ENCODE results near the gene MT4.

Gene MT4

DNA sequence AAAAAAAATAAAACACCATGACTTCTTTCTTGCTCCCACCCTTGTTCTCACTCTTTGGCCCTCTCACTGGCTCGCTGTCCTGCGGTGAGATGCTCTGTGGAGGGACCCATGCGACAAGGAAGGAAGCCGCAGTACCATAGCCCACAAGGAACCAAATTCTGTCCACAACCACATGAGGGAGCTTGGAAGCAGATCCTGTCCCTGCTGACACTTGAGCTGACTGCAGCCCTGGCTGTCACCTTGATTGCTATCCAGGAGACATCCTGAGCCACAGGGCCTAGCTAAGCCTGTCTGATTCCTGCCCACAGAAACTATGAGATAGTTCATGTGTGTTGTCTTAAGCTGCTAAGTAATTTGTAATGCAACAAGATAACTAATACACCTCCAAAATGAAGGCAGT, 38.7 kb downstream of the MT4 start:
- H3K4me3 ChIP-seq, result no peak overlapping the region
- H4K20me1 ChIP-seq, result no peaks in the 10 kb centered on the region
- H3K4me2 ChIP-seq, result no peak overlapping the region
- no peak overlapping the region for H3K27ac ChIP-seq
- H3K36me3 ChIP-seq, result no peaks in the 10 kb centered on the region
- TF ChIP-seq Cebpa-rat (IDR thresholded peaks at IDR 0.05), result no peak
- no peaks in the 10 kb centered on the region for H3K27me3 ChIP-seq
- peaks cover 15% of the 10 kb centered on the region for H3K4me1 ChIP-seq
- H3K9me3 ChIP-seq, result no peaks in the 10 kb centered on the region
- H3K9ac ChIP-seq, result no peak overlapping the region

DNA sequence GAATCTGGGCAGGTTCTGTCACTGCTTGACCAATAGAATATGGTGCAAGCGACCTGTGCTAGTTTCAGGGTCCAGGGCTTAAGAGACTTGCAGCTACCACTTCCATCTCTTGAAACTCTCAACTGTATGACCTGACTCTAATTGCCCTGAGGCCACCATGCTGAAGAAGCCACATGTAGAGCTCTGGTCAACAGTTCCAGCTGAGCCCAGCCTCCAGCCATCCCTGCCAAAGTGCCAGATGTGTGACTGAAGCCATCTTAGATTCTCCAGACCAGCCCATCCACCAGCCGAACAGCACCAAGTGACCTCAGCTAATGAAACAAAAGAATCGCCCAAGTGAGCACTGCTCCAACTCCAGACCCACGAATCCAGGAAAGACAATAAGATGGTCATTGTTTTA, 40.1 kb downstream of the MT4 start:
- Histone ChIP-seq H3K4me3 (no peak overlapping the region), H3K9me3 (no peaks in the 10 kb centered on the region), H3K4me2 (no peak overlapping the region), H3K9ac (no peak overlapping the region), H4K20me1 (no peaks in the 10 kb centered on the region), H3K27me3 (no peaks in the 10 kb centered on the region), H3K36me3 (no peaks in the 10 kb centered on the region), H3K4me1 (peaks cover 29% of the 10 kb centered on the region), H3K27ac (no peak overlapping the region)
- no peak for TF ChIP-seq Cebpa-rat (IDR thresholded peaks at IDR 0.05)

DNA sequence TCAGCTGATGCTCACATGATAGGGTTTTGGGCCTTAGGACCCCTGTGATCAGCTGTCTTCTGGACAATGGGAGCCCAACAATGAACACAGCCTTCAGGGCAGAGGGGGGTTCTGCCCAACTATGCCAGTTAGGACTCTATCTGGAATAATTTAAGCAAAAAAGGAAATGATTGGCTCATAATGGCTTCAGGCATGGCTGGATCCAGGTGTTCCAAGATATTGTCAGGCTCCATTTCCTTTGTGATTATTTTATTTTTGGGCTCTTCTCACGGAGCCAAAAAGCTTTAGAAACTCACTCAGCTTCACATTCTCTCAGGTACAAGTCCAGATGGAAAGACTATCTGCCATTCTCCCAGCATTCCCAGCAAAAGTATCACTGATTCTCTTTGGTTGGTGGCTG, 40.6 kb downstream of the MT4 start:
- H4K20me1 ChIP-seq, result no peaks in the 10 kb centered on the region
- H3K4me1 ChIP-seq, result peaks cover 34% of the 10 kb centered on the region
- H3K4me2 ChIP-seq, result no peak overlapping the region
- no peak overlapping the region for H3K27ac ChIP-seq
- H3K4me3 ChIP-seq, result no peak overlapping the region
- no peak for TF ChIP-seq Cebpa-rat (IDR thresholded peaks at IDR 0.05)
- H3K9me3 ChIP-seq, result no peaks in the 10 kb centered on the region
- no peak overlapping the region for H3K9ac ChIP-seq
- H3K36me3 ChIP-seq, result no peaks in the 10 kb centered on the region
- H3K27me3 ChIP-seq, result no peaks in the 10 kb centered on the region

DNA sequence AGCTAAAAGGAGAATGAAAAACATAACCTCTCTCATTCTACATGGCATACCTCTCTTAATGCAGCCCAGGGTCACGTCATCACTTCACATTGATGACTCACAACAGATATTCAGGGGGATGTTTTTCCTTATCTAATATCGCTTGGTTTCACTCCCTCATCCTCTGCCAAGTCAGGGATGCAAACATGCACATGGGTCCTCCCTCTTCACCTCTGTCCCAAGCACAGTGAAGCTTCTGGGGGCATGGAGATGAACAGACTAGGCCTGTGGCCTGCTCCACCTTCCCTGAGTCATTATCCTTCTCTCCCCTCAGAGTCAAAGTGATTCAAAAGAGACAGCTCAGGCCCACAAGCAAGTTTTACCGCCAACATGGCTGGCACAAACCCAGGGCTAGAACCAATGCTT, 41.2 kb downstream of the MT4 start:
- no peak overlapping the region for H3K4me2 ChIP-seq
- H4K20me1 ChIP-seq, result no peaks in the 10 kb centered on the region
- H3K9ac ChIP-seq, result no peak overlapping the region
- H3K27ac ChIP-seq, result no peak overlapping the region
- no peaks in the 10 kb centered on the region for H3K9me3 ChIP-seq
- no peak for TF ChIP-seq Cebpa-rat (IDR thresholded peaks at IDR 0.05)
- no peaks in the 10 kb centered on the region for H3K36me3 ChIP-seq
- no peak overlapping the region for H3K4me3 ChIP-seq
- H3K27me3 ChIP-seq, result no peaks in the 10 kb centered on the region
- H3K4me1 ChIP-seq, result peaks cover 40% of the 10 kb centered on the region

DNA sequence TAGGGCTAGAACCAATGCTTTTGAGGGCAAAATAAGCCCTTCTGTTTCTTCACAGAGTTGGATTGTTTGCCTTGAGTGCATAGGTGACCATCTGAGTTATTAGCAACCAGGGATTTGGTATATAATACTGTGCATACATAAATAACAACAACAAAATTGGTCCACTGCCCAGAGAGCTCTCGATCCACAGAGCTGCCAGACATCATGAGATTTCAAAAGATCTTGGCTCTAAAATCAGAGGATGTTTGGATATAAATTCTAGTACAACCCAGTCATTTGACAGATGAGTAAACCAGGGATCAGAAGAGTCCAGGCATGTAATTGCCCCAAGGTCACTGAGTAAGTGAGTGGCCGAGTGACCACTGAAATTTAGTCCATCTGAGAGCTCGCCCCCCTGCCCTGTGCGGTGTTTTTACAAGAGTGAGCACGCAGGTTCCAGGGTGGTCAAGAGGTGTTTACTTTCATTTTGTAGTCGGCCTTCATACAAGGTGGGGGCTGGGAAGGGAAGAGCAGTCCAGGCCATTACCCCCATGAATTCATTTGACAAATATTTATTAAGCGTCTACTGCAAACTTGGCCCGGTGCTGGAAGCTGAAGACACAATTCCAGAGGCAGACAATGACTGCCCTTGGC, 41.7 kb downstream of the MT4 start:
- H3K36me3 ChIP-seq, result no peaks in the 10 kb centered on the region
- peaks cover 45% of the 10 kb centered on the region for H3K4me1 ChIP-seq
- no peaks in the 10 kb centered on the region for H4K20me1 ChIP-seq
- no peaks in the 10 kb centered on the region for H3K9me3 ChIP-seq
- no peak overlapping the region for H3K27ac ChIP-seq
- H3K4me3 ChIP-seq, result no peak overlapping the region
- H3K27me3 ChIP-seq, result no peaks in the 10 kb centered on the region
- peak overlapping the region; percentile 100 for H3K4me2 ChIP-seq
- no peak overlapping the region for H3K9ac ChIP-seq
- TF ChIP-seq Cebpa-rat (IDR thresholded peaks at IDR 0.05), result no peak

DNA sequence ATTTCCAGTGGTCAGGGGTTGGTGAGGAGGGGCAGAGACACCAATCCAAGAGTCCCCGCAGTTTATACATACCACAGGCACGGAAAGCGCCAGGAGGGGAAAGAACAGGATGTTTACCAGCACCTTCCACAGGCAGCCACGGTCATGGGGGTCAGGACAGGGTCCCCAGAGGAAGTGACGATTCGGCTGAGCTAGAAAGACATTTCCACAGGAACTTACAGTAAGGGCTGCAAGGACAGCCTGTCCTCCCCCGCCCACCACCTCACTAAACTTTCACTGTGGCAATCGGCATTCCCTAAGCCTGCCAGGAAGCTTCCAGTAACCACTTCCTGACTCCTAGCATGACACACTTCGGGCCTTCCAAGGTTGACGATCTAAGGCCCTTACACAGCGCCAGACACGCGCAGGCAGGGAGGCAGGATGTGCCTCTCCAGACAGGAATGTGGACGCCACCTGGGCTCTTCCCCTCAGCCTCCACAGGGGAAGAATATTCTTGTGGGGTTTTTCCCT, 42.3 kb downstream of the MT4 start:
- Histone ChIP-seq H3K36me3 (no peaks in the 10 kb centered on the region), H3K4me2 (peak overlapping the region; percentile 100), H4K20me1 (no peaks in the 10 kb centered on the region), H3K4me1 (peaks cover 47% of the 10 kb centered on the region), H3K27me3 (no peaks in the 10 kb centered on the region), H3K9me3 (no peaks in the 10 kb centered on the region), H3K9ac (no peak overlapping the region), H3K4me3 (no peak overlapping the region), H3K27ac (no peak overlapping the region)
- no peak for TF ChIP-seq Cebpa-rat (IDR thresholded peaks at IDR 0.05)

DNA sequence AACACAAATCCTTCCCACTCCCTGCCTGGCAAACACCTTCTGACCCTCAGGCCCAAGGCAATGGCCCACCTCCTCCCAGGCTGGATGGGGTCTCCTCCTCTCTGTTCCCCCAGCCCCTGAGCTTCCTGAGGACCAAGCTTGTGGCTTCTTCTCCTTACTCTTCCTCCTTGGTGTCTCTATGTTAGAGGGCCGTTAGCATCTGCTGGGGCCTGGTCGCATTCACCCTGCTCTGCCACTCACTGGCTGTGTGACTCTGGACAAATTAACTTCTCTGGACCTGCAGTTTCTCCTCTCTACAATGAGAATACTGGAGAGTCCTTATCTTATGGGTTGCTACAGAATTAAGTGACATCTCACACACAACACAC, 42.8 kb downstream of the MT4 start:
- Histone ChIP-seq H3K27me3 (no peaks in the 10 kb centered on the region), H3K9ac (peak overlapping the region; percentile 62; the same call in 1 of the 2 replicates), H3K9me3 (no peaks in the 10 kb centered on the region), H3K36me3 (no peaks in the 10 kb centered on the region), H3K4me3 (peak overlapping the region; percentile 70), H3K4me2 (peak overlapping the region; percentile 100), H4K20me1 (no peaks in the 10 kb centered on the region), H3K27ac (no peak overlapping the region), H3K4me1 (peaks cover 47% of the 10 kb centered on the region)
- TF ChIP-seq Cebpa-rat (IDR thresholded peaks at IDR 0.05), result no peak

DNA sequence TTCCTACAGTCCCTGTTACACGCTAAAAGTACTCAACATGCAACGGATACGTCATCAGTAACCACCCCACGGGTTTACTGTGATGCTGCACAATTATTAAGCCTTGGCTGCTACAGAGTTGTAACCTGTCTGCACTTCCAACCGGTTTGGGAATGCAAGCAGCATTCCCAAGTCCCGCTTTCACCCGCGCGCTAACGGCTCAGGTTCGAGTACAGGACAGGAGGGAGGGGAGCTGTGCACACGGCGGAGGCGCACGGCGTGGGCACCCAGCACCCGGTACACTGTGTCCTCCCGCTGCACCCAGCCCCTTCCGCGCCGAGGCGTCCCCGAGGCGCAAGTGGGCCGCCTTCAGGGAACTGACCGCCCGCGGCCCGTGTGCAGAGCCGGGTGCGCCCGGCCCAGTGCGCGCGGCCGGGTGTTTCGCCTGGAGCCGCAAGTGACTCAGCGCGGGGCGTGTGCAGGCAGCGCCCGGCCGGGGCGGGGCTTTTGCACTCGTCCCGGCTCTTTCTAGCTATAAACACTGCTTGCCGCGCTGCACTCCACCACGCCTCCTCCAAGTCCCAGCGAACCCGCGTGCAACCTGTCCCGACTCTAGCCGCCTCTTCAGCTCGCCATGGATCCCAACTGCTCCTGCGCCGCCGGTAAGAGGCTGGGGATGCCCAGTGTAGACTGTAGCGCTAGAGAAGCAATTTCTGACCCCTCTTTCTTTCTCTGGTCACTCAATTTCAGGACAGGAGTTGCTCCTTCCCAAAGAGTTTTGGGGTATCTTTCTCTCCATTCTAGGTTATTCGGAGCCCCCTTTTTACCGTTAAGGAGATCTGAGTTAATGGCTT, 43.4 kb downstream of the MT4 start, which contains the start of gene MT2A:
Gene MT2A (plus strand): TSS at position 542 of the 833 bp plus-strand sequence. CDS start 72 bp downstream, at position 614.
- H4K20me1 ChIP-seq, result no peaks in the 10 kb centered on the region
- peak within 1 kb of the TSS; percentile 38; the same call in 1 of the 2 replicates for H3K27ac ChIP-seq
- H3K4me1 ChIP-seq, result peaks cover 47% of the 10 kb centered on the region
- peak within 1 kb of the TSS; percentile 100 for H3K4me2 ChIP-seq
- no peaks in the 10 kb centered on the region for H3K27me3 ChIP-seq
- H3K9me3 ChIP-seq, result no peaks in the 10 kb centered on the region
- peak within 1 kb of the TSS; percentile 70 for H3K4me3 ChIP-seq
- peak within 1 kb of the TSS; percentile 62 for H3K9ac ChIP-seq
- no peak for TF ChIP-seq Cebpa-rat (IDR thresholded peaks at IDR 0.05)
- H3K36me3 ChIP-seq, result no peaks in the 10 kb centered on the region

DNA sequence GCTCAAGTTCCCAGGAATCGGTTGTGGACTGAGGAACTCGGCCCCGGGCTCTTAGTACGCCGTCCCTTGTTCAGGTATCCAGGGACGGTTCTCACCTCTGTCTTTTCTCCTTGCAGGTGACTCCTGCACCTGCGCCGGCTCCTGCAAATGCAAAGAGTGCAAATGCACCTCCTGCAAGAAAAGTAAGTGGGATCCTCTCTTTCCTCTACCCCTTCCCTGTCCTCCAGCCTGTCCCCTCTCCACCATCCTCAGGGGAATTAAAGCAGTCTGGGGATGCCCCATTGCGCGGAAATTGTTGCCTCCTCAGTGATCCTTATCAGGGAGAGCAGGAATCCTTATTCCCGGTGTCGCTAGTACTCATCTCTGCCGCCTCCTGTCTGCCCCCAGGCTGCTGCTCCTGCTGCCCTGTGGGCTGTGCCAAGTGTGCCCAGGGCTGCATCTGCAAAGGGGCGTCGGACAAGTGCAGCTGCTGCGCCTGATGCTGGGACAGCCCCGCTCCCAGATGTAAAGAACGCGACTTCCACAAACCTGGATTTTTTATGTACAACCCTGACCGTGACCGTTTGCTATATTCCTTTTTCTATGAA, 44.1 kb downstream of the MT4 start:
- no peaks in the 10 kb centered on the region for H4K20me1 ChIP-seq
- H3K4me2 ChIP-seq, result peak overlapping the region; percentile 100
- no peaks in the 10 kb centered on the region for H3K36me3 ChIP-seq
- no peak overlapping the region for H3K27ac ChIP-seq
- no peaks in the 10 kb centered on the region for H3K9me3 ChIP-seq
- H3K4me1 ChIP-seq, result peaks cover 47% of the 10 kb centered on the region
- H3K27me3 ChIP-seq, result no peaks in the 10 kb centered on the region
- peak overlapping the region; percentile 70 for H3K4me3 ChIP-seq
- H3K9ac ChIP-seq, result peak overlapping the region; percentile 62
- no peak for TF ChIP-seq Cebpa-rat (IDR thresholded peaks at IDR 0.05)

DNA sequence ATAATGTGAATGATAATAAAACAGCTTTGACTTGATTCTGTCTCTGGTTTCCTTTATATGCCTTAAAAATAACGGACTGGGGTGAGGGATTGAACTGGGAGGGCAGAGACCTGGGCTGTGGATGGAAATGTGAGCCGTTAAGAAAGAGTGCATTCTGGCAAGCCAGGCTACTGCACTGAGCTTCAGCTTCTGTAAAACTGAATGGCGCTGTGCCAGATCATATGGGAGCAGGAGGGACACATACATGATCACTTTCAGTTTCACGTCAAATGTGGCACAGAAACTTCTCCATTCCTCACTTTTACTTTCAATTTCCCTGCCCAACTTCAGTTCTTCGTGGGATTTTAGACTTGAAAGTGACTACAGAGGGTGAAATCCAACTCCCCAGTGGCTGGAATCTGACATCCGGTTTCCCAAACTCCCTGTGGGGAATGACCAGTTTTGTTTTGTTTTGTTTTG, 44.6 kb downstream of the MT4 start:
- Histone ChIP-seq H3K36me3 (no peaks in the 10 kb centered on the region), H4K20me1 (no peaks in the 10 kb centered on the region), H3K9ac (peak overlapping the region; percentile 62), H3K4me1 (peaks cover 47% of the 10 kb centered on the region), H3K27ac (no peak overlapping the region), H3K4me2 (peak overlapping the region; percentile 100), H3K4me3 (peak overlapping the region; percentile 70), H3K27me3 (no peaks in the 10 kb centered on the region), H3K9me3 (no peaks in the 10 kb centered on the region)
- no peak for TF ChIP-seq Cebpa-rat (IDR thresholded peaks at IDR 0.05)
